GM19463 (cell line): Measurements from ENCODE around the gene PEX10.

Source experiments
- ATAC-seq: cut with Tn5 transposase; IDR thresholded peaks from one replicate; pipeline ENCODE4 v1.9.1; 2021; ENCODE audit warnings: mild to moderate bottlenecking, moderate library complexity; ENCODE audit not compliant: unreplicated experiment

The PEX10 gene

DNA sequence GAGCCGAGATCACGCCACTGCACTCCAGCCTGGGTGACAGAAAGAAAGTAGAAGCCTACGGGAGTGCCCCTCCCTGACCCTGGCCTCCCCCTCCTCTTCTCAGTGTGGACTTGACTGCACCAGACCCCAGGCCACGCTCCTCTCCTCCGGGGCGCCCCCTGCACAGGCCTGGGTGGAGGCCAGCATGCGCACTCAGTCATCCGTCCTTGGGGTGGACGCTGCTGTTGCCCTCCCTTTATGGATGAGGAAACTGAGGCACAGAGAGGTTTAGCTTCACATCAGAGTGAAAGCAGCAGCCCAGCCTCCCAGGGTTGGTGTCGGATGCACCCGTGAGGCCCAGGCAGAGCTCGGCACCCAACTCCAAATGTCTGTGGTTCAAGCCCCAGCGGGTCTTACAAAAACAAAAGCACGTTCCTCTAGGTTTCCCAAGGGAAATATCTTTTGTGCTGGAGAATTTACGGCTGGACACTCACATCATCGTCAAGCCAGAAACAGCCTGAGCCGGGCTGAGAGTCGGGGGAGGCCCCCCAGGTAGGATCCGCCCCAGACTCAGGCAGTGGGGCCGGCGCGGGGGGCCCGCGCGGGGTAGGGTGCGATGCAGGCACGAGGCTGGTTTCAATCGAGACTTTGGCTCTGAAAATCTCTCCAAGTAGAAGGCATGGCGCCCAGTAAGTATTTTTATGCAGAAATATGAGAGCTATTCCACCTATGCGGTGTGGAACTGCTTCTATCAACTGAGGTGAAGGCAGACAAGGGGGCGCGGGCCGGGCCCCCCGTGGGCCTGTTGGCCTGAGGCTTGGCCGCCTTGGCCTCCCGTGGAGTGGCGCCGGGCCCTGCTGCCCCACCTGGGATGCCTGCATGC is 57.6 kb downstream of the PEX10 start:
- ATAC-seq: no peak
